Measurements from ENCODE around the gene C1orf74. TPM values are rescaled to one million over a fixed set of nuclear protein-coding genes. Genes with fewer than 3 reads are reported as not detected.
"Not testable (repeated sequence)": the region's sequence is repeated elsewhere in the genome, so short reads cannot be mapped to it uniquely, and the experiment has no call there.

The C1orf74 gene
- total RNA-seq, 2 donors from 2014 or later: 2.2 to 2.9 TPM

DNA sequence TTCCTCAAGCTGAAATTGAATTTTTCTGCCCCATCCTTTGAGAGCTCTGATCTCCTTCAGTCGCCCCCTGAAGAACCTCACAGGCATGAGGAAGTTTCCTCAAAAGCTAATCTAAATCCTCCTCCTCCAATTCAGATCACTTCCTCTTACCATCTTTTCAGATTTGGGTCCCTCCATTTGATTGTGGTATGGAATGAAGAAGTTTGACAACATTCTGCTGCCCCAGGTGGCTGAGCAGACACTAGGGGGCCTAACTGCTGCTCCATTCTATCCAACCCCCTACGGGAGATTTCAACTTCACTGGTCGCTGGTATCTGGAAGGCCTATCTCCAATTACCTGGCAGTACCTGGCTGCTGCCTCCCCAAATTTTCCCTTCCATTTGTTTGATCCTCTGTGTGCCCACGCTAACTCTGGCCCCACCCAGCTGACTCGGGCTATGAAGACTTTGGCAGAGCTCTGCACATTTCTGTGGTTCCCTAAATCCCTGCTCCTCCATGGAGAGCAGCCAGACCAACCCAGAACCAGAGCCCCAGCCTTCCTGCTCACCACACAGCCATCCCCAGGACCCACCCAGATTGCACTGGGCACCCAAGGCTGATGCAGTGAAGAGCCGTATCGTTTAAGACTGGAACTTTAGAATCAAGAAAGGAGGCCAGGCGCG, 13.8 kb upstream of the C1orf74 start:
- H3K27me3 ChIP-seq: no peaks in the 10 kb centered on the region
- no peaks in the 10 kb centered on the region for H3K4me1 ChIP-seq
- no peak overlapping the region for H3K27ac ChIP-seq
- no peaks in the 10 kb centered on the region for H3K9me3 ChIP-seq
- no peak overlapping the region for H3K9ac ChIP-seq (ENCODE audit: low read depth in 2 of 2, low read length in 2 of 2)
- no peak for DNase-seq
- H3K4me3 ChIP-seq: no peak overlapping the region
- intact Hi-C loops (cut with DNase I): no loop called here
- no peaks in the 10 kb centered on the region for H3K36me3 ChIP-seq
- TF ChIP-seq, protein P1, sequence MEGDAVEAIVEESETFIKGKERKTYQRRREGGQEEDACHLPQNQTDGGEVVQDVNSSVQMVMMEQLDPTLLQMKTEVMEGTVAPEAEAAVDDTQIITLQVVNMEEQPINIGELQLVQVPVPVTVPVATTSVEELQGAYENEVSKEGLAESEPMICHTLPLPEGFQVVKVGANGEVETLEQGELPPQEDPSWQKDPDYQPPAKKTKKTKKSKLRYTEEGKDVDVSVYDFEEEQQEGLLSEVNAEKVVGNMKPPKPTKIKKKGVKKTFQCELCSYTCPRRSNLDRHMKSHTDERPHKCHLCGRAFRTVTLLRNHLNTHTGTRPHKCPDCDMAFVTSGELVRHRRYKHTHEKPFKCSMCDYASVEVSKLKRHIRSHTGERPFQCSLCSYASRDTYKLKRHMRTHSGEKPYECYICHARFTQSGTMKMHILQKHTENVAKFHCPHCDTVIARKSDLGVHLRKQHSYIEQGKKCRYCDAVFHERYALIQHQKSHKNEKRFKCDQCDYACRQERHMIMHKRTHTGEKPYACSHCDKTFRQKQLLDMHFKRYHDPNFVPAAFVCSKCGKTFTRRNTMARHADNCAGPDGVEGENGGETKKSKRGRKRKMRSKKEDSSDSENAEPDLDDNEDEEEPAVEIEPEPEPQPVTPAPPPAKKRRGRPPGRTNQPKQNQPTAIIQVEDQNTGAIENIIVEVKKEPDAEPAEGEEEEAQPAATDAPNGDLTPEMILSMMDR (IDR thresholded peaks at IDR 0.05): no peak

DNA sequence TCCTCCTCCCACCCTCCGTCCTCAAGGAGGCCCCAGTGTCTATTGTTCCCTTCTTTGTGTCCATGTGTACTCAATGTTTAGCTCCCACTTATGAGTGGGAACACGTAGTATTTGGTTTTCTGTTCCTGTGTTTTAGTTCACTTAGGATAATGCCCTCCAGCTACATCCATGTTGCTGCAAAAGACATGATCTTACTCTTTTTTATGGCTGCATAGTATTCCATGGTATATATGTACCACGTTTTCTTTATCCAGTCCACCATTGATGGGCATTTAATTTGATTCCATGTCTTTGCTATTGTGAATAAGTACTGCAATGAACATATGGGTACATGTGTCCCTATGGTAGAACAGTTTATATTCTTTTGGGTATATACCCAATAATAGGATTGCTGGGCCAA, 9.4 kb upstream of the C1orf74 start:
- H3K27ac ChIP-seq; H3K4me1 ChIP-seq; DNase-seq; H3K36me3 ChIP-seq; H3K9me3 ChIP-seq; intact Hi-C loops (cut with DNase I); H3K9ac ChIP-seq (ENCODE audit: low read depth in 2 of 2, low read length in 2 of 2); H3K4me3 ChIP-seq; H3K27me3 ChIP-seq: not testable (repeated sequence)

DNA sequence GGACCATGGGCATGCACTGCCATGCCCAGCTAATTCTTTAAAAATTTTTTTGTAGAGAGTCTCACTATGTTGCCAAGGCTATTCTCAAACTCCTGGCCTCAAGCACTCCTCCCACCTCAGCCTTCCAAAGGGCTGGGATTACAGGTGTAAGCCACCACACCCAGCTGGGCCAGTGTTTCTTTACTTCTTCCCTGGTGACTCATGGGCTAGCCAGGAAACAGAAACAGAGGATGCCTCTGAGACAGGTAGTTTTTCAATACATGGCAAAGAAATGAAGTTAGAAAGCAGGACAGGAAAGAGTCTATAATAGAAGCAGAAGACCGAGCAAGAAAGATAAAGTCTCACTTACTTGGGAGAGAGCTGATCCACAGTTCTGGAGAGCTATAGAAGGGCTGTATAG, 7.6 kb upstream of the C1orf74 start:
- H3K4me3 ChIP-seq: no peak overlapping the region
- intact Hi-C loops (cut with DNase I): no loop called here
- H3K4me1 ChIP-seq: peaks cover 7% of the 10 kb centered on the region
- no peaks in the 10 kb centered on the region for H3K27me3 ChIP-seq
- H3K36me3 ChIP-seq: no peaks in the 10 kb centered on the region
- peak overlapping the region; percentile 60 for H3K27ac ChIP-seq
- peak; percentile 75 for DNase-seq
- no peaks in the 10 kb centered on the region for H3K9me3 ChIP-seq
- H3K9ac ChIP-seq (ENCODE audit: low read depth in 2 of 2, low read length in 2 of 2): no peak overlapping the region
- TF ChIP-seq, protein P1 (IDR thresholded peaks at IDR 0.05): no peak

DNA sequence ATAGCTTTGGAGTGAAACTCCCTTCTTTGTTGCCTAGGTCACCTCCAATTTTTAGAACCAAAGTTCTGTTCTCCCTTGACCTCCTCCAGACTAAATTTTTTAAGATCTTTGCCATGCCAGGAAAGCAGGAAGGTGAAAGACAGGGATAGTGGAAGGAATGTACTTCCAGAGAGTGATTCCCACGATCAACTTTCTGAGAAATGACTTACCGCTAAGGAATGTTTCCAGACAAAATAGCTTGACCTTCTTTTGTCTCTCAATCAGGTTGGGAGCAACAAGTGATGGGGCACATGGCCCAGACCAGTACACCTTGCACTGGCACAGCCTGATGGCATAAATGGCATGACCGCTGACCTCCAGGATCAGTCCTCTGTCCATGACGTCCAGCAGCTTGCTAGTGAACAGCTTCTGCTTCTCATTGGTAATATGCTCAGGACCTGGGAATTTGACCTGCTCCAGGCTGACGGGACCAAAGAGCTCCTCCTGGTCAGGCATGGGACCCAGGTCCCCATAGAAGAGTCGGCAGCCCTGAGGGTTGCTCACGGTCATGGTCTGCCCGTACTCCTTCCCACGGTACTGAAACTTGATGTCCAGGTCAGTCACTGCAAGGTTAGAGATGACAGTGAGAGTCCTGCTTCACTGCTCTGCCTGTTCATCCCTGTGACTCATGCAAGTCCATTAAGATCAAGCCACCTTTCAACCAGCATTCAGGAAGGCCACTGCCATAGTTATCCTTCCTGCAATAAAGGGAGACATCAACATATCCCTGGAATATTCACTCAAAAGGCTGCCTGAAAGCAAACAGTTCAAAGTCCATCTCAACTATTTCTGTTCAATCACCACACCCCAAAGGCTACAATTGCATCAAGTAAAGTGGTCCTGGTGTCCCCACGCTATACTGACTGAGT, 6.2 kb upstream of the C1orf74 start:
- Histone ChIP-seq H3K4me1 (peaks cover 7% of the 10 kb centered on the region), H3K27me3 (no peaks in the 10 kb centered on the region), H3K4me3 (no peak overlapping the region), H3K27ac (peak overlapping the region; percentile 60), H3K36me3 (no peaks in the 10 kb centered on the region), H3K9ac (ENCODE audit: low read depth in 2 of 2, low read length in 2 of 2) (no peak overlapping the region), H3K9me3 (no peaks in the 10 kb centered on the region)
- TF ChIP-seq, protein P1 (IDR thresholded peaks at IDR 0.05): no peak
- intact Hi-C loops (cut with DNase I): no loop called here
- DNase-seq: no peak

DNA sequence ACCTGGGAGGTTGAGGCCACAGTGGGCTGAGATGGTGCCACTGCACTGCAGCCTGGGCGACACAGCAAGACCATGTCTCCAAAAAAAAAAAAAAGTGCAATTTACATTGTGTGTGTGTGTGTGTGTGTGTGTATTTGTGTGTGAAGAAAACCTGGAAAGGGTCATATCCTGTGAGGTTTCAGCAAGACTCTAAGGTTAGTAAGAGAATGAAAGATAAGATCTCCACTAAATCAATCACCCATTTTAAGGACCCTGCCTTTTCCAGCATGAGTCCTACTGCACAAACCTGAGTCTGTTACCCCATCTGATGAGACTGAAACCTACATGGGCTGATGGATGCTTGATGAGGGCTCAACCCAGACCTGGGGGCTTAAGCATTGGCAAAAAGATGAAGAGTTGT, 4.9 kb upstream of the C1orf74 start:
- Histone ChIP-seq H3K4me3 (no peak overlapping the region), H3K27ac (no peak overlapping the region), H3K9me3 (no peaks in the 10 kb centered on the region), H3K27me3 (no peaks in the 10 kb centered on the region), H3K36me3 (no peaks in the 10 kb centered on the region), H3K4me1 (peaks cover 7% of the 10 kb centered on the region), H3K9ac (ENCODE audit: low read depth in 2 of 2, low read length in 2 of 2) (no peak overlapping the region)
- TF ChIP-seq, protein P1 (IDR thresholded peaks at IDR 0.05): no peak
- DNase-seq: no peak
- intact Hi-C loops (cut with DNase I): no loop called here

DNA sequence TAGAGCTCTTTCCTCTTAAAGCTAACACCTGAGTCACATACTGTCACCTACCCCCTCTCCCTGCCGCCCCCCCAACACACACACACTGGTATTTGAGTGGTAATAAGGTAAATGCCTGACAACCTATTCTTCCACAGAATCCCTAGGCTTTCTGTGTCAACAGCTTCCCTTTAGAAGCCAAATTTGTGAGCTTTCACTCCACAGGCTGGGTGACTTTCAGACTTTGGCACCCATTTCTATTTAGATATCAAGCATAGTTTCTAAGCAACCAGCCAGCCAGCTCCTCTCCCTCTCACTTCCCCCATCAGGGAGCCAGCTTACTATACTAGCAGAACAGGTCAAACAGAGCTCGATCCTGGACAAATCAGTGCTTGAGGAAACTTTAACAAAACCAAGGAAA, 3.2 kb upstream of the C1orf74 start:
- Histone ChIP-seq H3K27me3 (no peaks in the 10 kb centered on the region), H3K4me1 (peaks cover 7% of the 10 kb centered on the region), H3K36me3 (no peaks in the 10 kb centered on the region), H3K4me3 (no peak overlapping the region), H3K27ac (no peak overlapping the region), H3K9me3 (no peaks in the 10 kb centered on the region), H3K9ac (ENCODE audit: low read depth in 2 of 2, low read length in 2 of 2) (peak overlapping the region in 1 of 2 donors; percentile 65)
- peak; percentile 62 for DNase-seq
- intact Hi-C loops (cut with DNase I): no loop called here
- TF ChIP-seq, protein P1 (IDR thresholded peaks at IDR 0.05): no peak

All from colonic mucosa (tissue), 4 donors.